H54 (cell line): ENCODE measurements around the gene AGBL1.
"Not testable (repeated sequence)": the region's sequence is repeated elsewhere in the genome, so short reads cannot be mapped to it uniquely, and the experiment has no call there.

ENCODE experiments used
- DNase-seq: peaks from one replicate; pipeline ENCODE4 v3.0.0; 2011; ENCODE audit warnings: low spot score, mixed read lengths; ENCODE audit not compliant: insufficient read length
- FAIRE-seq: peaks from 3 replicates; lab custom pipeline; 2011; peaks lifted over from hg19 to GRCh38; lab: Jason Lieb, UNC
- POLR2A ChIP-seq: IDR thresholded peaks from 2 replicates; pipeline ENCODE4 v1.6.1; 2011; ENCODE audit warnings: low read depth, mild to moderate bottlenecking, low read length

Gene AGBL1

DNA sequence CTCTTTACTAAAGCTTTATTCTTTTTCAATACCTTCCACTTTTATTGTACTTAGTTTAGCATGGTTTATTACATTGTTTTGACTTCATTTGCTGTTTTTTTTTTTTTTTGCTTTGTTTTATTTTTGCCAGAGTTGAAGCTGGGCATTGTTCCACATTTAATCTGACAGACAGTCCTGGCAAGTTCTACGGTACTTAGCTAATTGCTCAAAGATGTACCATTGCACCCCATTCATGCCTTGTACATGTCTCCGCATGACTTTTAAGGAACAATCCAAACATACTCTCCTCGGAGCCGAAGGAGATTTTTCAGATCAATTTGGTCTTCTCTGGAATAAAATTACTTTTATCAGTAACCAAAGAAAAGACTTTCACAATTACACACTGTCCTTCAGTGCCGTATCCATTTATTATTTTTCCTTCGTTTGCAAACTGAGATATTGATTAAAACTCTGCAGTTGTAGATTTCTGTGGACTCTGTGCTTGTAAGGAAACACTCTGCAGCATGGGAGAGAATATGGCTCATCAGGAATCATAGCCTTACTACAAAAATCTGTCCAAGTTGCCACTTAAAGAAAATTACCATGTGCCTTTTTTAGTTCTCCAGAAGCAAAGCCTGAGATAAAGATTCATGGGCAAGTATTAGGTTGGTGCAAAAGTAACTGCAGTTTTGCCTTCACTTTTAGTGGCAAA, 952.0 kb downstream of the AGBL1 start:
- no peak for DNase-seq
- FAIRE-seq = no peak
- TF ChIP-seq POLR2A = no peak

DNA sequence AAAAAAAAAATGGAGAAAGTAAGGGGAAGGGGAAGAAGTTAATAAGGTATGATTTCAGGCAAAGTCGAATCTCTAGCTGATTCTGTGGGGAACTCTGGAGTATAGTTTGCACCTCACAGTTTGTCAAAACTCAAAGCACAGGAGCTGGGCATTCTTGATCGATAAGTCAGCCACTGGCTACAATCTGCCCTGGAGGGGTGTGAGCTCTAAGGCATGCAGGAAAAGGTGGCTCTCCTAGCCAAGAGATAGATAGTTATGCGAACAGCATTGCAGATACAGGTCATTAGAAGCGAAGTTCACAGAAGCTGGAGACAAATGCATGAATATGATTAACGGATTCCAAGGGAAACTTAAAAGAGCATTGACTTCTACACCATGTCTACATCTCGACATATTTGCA, 952.6 kb downstream of the AGBL1 start:
- no peak for FAIRE-seq
- DNase-seq = no peak
- TF ChIP-seq POLR2A = no peak

DNA sequence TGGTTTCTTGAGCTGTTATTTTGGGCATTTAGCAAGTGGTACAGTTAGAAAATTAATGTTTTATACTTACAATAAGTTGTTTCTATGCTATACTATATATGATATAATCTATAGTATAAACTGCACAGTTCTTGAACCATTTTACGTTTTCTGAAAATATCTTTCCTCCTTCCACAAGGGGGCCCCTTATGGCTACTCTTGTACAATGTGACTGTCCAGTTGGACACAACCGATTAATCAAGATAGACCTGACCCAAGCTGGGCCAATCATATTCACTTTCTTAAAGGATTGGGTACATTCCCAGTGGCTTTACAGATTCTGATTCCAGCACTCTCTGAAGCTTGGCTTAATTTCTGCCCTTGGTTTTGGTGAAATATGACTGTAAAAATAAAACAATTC, 953.4 kb downstream of the AGBL1 start:
- DNase-seq (no peak), FAIRE-seq (no peak)
- no peak for TF ChIP-seq POLR2A

DNA sequence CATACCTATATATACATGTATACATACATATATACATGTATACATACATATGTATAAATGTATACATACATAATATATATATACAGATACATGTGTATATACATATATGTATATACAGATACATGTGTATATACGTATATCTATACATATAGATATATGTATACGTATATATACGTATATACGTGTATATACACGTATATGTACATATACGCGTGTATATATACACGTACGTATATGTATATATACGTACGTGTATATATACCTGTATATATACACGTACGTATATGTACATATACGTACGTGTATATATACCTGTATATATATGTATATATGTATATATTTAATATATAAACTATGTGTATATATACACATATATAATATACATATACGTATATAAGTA, 955.2 kb downstream of the AGBL1 start:
- FAIRE-seq = no peak
- no peak for DNase-seq
- no peak for TF ChIP-seq POLR2A

DNA sequence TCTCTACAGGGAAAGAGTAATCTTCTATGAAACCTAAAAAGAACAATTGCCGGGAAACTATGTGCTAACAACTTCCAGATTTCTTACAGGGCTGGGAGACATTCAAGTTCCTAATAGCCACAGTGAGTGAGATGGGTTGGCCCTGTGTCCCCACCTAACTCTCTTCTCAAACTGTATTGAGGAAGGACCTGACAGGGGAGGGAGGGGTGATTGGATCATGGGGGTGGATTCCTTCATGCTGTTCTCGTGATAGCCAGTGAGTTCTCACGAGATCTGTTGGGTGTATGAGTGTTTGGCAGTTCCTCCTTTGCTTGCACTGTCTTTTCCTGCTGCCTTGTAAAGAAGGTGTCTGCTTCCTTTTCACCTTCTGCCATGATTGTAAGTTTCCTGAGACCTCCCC, 958.7 kb downstream of the AGBL1 start:
- TF ChIP-seq POLR2A = no peak
- DNase-seq (no peak), FAIRE-seq (no peak)

DNA sequence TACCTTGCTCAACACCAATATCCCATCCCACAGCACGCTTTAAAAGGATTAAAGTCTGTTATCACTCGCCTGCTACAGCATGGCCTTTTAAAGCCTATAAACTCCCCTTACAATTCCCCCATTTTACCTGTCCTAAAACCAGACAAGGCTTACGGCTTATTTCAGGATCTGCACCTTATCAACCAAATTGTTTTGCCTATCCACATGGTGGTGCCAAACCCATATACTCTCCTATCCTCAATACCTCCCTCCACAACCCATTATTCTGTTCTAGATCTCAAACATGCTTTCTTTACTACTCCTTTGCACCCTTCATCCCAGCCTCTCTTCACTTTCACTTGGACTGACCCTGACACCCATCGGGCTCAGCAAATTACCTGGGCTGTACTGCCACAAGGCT, 962.9 kb downstream of the AGBL1 start:
- FAIRE-seq, DNase-seq: not testable (repeated sequence)

DNA sequence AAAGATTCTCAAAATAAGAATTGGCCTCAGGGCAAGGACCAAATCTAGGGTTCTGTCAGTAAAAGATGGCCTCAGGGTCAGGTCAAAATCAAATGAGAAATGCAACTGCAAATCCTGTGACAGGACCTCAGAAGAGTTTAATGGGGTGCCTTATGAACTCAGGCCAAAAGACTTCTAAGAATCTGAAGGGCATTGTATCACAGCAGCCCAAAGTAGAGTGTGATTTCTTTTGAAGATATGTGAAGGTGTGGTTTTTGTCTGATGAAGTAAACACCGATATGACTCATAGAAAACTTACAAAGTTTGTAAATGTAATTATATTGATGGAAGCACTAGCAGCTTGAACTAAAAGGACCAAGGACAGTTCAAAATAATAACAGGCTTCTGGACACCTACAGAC, 966.1 kb downstream of the AGBL1 start:
- TF ChIP-seq POLR2A = no peak
- DNase-seq = no peak
- FAIRE-seq = no peak

DNA sequence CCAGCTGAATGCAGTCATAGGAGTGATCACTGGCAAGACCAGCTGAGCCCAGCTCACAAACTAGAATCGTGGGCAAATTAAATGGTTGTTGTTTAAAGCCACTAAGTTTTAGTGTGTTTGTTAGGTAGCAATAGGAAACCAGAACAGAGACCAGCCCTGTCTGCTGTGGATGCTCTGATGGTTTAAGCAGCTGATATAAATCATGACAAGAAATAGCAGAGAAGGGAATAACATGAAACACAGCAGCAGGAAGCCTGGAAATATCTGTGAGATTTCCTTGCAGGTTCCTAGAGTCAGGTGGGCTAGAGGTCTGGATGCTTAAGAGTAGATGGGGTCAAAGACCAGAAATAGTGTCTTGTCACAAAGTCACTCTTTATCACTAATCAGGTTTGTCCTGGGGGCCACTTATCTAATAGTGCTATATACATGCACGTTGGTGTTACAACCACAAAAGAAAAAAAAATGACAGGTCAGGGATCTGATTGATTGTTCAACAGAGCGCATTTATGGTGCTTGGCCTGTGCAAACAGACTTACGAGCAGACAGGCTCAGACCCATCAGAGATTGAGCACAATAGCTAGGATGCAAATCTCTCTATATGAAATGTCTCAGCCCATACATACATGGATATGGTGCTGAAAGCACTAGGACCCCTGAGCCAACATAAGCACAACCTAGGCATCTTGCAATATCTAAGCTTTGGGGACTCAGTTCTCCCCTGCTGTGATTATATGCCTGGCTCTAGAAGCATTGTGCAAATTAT, 967.7 kb downstream of the AGBL1 start:
- no peak for TF ChIP-seq POLR2A
- no peak for FAIRE-seq

More for the DNA sequence above, 967.7 kb downstream of the AGBL1 start:
- no peak for DNase-seq
